ENCODE data around the gene NR2F2.

Gene NR2F2

GRCh38 chr15:96330450-96331143 lies at the start of gene NR2F2:
TSS of gene NR2F2 (plus strand) at chr15:96330700. CDS start at chr15:96332106, 1,406 bp downstream.
- CTCF ChIA-PET, result interaction anchor here (1.3 to 4.6 kb wide), 3 partner anchors 11 to 1071 kb away, joined by 3 to 45 read pairs (median 6); no protein-coding TSS in a partner anchor
- H3K4me3 ChIP-seq (ENCODE audit: low read depth, low read length), result peak within 1 kb of the TSS; percentile 96
- TF ChIP-seq CTCF (IDR thresholded peaks at IDR 0.05; ENCODE audit: insufficient read depth, low read length, missing control alignments), result no peak
- peak; percentile 94 for DNase-seq (ENCODE audit: low read depth, low spot score)
- POLR2A ChIA-PET, result interaction anchor here (1.0 to 2.3 kb wide), 4 partner anchors 9 to 283 kb away, joined by 4 to 15 read pairs (median 7); no protein-coding TSS in a partner anchor

- ChIA-PET CTCF (interaction anchor here (1.1 to 1.3 kb wide), 2 partner anchors 13 to 40 kb away, joined by 3 read pairs; no protein-coding TSS in a partner anchor), POLR2A (interaction anchor here (1.0 to 2.7 kb wide), 7 partner anchors 8 to 238 kb away, joined by 3 to 51 read pairs (median 4); partner anchors contain the start of gene NR2F2)
Measured at GRCh38 chr15:96285305-96285704, 45.2 kb upstream of the NR2F2 start.

GRCh38 chr15:96285729-96286254 lies 44.7 kb upstream of the NR2F2 start:
- H3K4me3 ChIP-seq (ENCODE audit: low read depth, low read length), result no peak overlapping the region; the same call in 1 of the 2 replicates
- CTCF ChIA-PET, result interaction anchor here (1.0 to 1.1 kb wide), 2 partner anchors 10 to 40 kb away, joined by 3 read pairs; no protein-coding TSS in a partner anchor
- no peak for TF ChIP-seq CTCF (IDR thresholded peaks at IDR 0.05; ENCODE audit: insufficient read depth, low read length, missing control alignments)
- no peak for DNase-seq (ENCODE audit: low read depth, low spot score)
- POLR2A ChIA-PET, result interaction anchor here (1.0 to 2.7 kb wide), 7 partner anchors 8 to 238 kb away, joined by 3 to 51 read pairs (median 4); partner anchors contain the start of gene NR2F2

More at GRCh38 chr15:96285305-96285704, 45.2 kb upstream of the NR2F2 start:
- peak; percentile 95 for DNase-seq (ENCODE audit: low read depth, low spot score)
- no peak for TF ChIP-seq CTCF (IDR thresholded peaks at IDR 0.05; ENCODE audit: insufficient read depth, low read length, missing control alignments)
- H3K4me3 ChIP-seq (ENCODE audit: low read depth, low read length), result peak overlapping the region; percentile 9

DNA sequence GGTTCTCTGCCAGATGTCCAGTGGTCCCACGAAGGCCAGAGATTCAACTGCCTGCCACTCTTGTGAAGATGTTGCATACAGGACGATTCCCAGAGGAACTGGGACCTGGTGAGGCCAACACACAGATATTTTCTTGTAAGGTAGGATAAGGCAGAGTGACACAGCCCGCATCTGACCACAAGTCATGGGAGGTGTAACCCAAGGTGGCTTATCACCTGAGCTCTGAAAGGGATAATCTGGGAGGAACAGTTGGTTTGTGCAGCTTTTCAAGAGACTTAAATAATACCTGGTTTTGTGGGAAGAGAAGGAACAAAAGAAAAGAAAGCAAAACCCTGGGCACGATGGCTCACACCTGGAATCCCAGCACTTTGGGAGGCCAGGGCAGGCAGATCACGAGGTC lies 39.8 kb upstream of the NR2F2 start:
- ChIA-PET CTCF (no interaction called here), POLR2A (no interaction called here)
- DNase-seq (ENCODE audit: low read depth, low spot score), result no peak
- no peak for TF ChIP-seq CTCF (IDR thresholded peaks at IDR 0.05; ENCODE audit: insufficient read depth, low read length, missing control alignments)
- H3K4me3 ChIP-seq (ENCODE audit: low read depth, low read length), result no peak overlapping the region

GRCh38 chr15:96292635-96293034 lies 37.9 kb upstream of the NR2F2 start:
- POLR2A ChIA-PET, result no interaction called here
- no peak for DNase-seq (ENCODE audit: low read depth, low spot score)
- CTCF ChIA-PET, result interaction anchor here (1.0 to 1.1 kb wide), 2 partner anchors 9 to 44 kb away, joined by 3 read pairs; no protein-coding TSS in a partner anchor
- no peak for TF ChIP-seq CTCF (IDR thresholded peaks at IDR 0.05; ENCODE audit: insufficient read depth, low read length, missing control alignments)
- H3K4me3 ChIP-seq (ENCODE audit: low read depth, low read length), result no peak overlapping the region

DNA sequence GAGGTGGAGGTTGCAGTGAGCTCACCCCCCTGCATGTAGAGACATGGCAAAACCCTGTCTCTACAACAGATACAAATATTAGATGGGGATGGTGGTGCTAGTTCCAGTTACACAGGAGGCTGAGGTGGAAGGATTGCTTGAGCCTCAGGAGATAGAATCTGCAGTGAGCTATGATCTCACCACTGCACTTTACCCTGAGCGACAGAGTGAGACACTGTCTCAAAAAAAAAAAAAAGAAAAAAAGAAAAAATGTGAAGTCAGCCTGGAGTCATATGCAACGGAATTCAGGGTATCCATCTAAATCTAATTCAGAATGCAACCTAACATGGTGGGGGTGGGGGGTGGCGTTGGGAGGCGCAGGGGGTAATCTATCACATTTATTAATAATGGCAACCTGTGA lies 37.1 kb upstream of the NR2F2 start:
- ChIA-PET POLR2A (interaction anchor here (0.7 kb wide), 1 partner anchor 8 kb away, joined by 4 read pairs; no protein-coding TSS in a partner anchor), CTCF (interaction anchor here (1.0 to 1.1 kb wide), 3 partner anchors 8 to 45 kb away, joined by 3 to 5 read pairs (median 3); no protein-coding TSS in a partner anchor)
- H3K4me3 ChIP-seq (ENCODE audit: low read depth, low read length), result no peak overlapping the region
- DNase-seq (ENCODE audit: low read depth, low spot score), result no peak
- no peak for TF ChIP-seq CTCF (IDR thresholded peaks at IDR 0.05; ENCODE audit: insufficient read depth, low read length, missing control alignments)
